Measurements from ENCODE around the gene AGAP1. TPM values are rescaled to one million over a fixed set of nuclear protein-coding genes. Genes with fewer than 3 reads are reported as not detected.

AGAP1 gene
- total RNA-seq, 1 experiment from 2014 or later: 25.8 TPM

DNA sequence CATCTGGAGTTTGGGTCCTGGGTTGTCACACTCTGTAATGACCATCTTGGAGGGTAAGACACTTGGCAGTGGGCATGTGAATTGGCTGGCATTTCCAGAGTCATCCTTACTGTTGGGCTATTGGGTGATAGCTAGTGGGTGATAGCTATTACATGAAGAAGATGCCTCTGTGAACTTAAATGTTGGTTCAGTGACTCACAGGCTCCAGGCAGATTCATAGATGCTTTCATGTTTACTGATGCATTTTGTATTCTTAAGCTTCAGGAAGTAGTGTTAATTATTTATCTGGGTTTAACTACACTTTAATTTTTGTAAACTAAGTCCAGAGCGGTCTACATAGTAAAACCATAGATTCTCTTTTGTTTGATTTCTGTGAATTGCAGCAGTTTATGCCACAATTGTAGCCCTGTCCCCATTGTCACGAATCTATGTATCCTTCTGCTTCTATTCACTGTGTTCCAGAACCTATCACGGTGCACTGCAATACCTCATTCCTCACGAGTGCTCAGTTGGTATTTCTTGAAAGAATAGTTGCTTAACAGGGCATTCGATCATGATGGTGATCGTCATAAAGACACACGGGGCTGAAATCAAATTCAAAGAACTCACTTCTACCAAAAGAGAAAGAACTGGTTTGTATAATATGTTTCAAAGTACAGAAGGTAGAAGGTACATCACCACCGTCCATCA lies 594.7 kb downstream of the AGAP1 start:
- no peak overlapping the region for H3K14ac ChIP-seq (ENCODE audit: insufficient read depth, low read length)
- no peak overlapping the region for H3K4me2 ChIP-seq (ENCODE audit: insufficient read depth, insufficient read length, low read length)
- no peaks in the 10 kb centered on the region for H4K20me1 ChIP-seq (ENCODE audit: control insufficient read depth, insufficient read depth, insufficient read length)
- H3K4me1 Mint-ChIP-seq: peaks cover 55 to 64% of the 10 kb centered on the region in 2 experiments
- no peak overlapping the region for H2BK12ac ChIP-seq (ENCODE audit: insufficient read length, low read depth, low read length)
- no peak for DNase-seq
- H2BK120ac ChIP-seq (ENCODE audit: low read depth, low read length, poor library complexity, severe bottlenecking): no peak overlapping the region
- no peaks in the 10 kb centered on the region for H3K23me2 ChIP-seq (ENCODE audit: insufficient read length, low read depth, low read length, poor library complexity, severe bottlenecking)
- H3K27me3 Mint-ChIP-seq (ENCODE audit: low read depth): peaks cover 25% of the 10 kb centered on the region
- no peak overlapping the region for H3K27ac ChIP-seq (ENCODE audit: insufficient read length, low read depth, low read length)
- no peak overlapping the region for H2BK15ac ChIP-seq (ENCODE audit: low read depth, low read length)
- H3K27me3 ChIP-seq (ENCODE audit: insufficient read depth, low read length): no peaks in the 10 kb centered on the region
- H3K9ac ChIP-seq (ENCODE audit: extremely low read depth, insufficient read length, low read length): no peak overlapping the region
- H3K9me3 ChIP-seq (ENCODE audit: control insufficient read depth, low read depth, low read length): no peaks in the 10 kb centered on the region
- H2AFZ ChIP-seq (ENCODE audit: low read length): no peak overlapping the region
- no peak overlapping the region for H4K91ac ChIP-seq (ENCODE audit: insufficient read length, low read depth, low read length)
- TF ChIP-seq, protein P1, sequence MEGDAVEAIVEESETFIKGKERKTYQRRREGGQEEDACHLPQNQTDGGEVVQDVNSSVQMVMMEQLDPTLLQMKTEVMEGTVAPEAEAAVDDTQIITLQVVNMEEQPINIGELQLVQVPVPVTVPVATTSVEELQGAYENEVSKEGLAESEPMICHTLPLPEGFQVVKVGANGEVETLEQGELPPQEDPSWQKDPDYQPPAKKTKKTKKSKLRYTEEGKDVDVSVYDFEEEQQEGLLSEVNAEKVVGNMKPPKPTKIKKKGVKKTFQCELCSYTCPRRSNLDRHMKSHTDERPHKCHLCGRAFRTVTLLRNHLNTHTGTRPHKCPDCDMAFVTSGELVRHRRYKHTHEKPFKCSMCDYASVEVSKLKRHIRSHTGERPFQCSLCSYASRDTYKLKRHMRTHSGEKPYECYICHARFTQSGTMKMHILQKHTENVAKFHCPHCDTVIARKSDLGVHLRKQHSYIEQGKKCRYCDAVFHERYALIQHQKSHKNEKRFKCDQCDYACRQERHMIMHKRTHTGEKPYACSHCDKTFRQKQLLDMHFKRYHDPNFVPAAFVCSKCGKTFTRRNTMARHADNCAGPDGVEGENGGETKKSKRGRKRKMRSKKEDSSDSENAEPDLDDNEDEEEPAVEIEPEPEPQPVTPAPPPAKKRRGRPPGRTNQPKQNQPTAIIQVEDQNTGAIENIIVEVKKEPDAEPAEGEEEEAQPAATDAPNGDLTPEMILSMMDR (conservative IDR thresholded peaks at IDR 0.05): no peak
- no peaks in the 10 kb centered on the region; a peak in 1 of 7 replicates for H3K36me3 Mint-ChIP-seq (ENCODE audit: insufficient read depth in 1 of 3, low read depth in 3 of 3)
- H3K4me1 ChIP-seq (ENCODE audit: insufficient read depth, low read length): peaks cover 26% of the 10 kb centered on the region
- no peak overlapping the region for H3K27ac Mint-ChIP-seq
- H3K18ac ChIP-seq (ENCODE audit: insufficient read length, low read depth, low read length): no peak overlapping the region
- H4K8ac ChIP-seq (replicated peaks; ENCODE audit: insufficient read length, low read depth, low read length): no peak overlapping the region
- H3K4ac ChIP-seq (ENCODE audit: low read depth, low read length): no peak overlapping the region
- H3K56ac ChIP-seq (ENCODE audit: insufficient read length, low read depth, low read length): no peak overlapping the region
- H3T11ph ChIP-seq (ENCODE audit: low read length): no peak overlapping the region
- no peaks in the 10 kb centered on the region for H3K9me3 Mint-ChIP-seq
- H2BK20ac ChIP-seq (ENCODE audit: low read depth, low read length, poor library complexity, severe bottlenecking): no peak overlapping the region
- no CpG with 5 or more reads among the region's 8 CpGs for WGBS (ENCODE audit: extremely low coverage, insufficient read length, low lambda C conversion rate)
- no peak overlapping the region for H2AK5ac ChIP-seq (ENCODE audit: insufficient read length, low read length)
- H3K79me1 ChIP-seq (ENCODE audit: insufficient read depth, low read depth, low read length, poor library complexity, severe bottlenecking): no peaks in the 10 kb centered on the region
- no peak overlapping the region for H3K4me3 Mint-ChIP-seq
- H2BK5ac ChIP-seq (ENCODE audit: insufficient read length, low read length): no peak overlapping the region
- H3K23ac ChIP-seq (ENCODE audit: insufficient read length, low read depth, low read length): no peak overlapping the region
- H4K5ac ChIP-seq (ENCODE audit: insufficient read length, low read depth, low read length): no peak overlapping the region
- H3K79me2 ChIP-seq (ENCODE audit: insufficient read depth, low read length): no peaks in the 10 kb centered on the region

All from H9 (cell line).